Stimulated activated effector memory CD8-positive, alpha-beta T cell treated with anti-CD3 and anti-CD28 coated beads, Interleukin-12 subunit alpha, Interleukin-12 subunit beta, amount 100 ng/mL, for 72 hours (primary cell): Measurements from ENCODE around the gene C4orf46.
"Not testable (repeated sequence)": the region's sequence is repeated elsewhere in the genome, so short reads cannot be mapped to it uniquely, and the experiment has no call there.

ENCODE experiments used
- ATAC-seq: fragments of 150-1000 bp; cut with Tn5 transposase; 2 replicates; pipeline ENCODE4 v1.10.0; 2021
- DNase-seq, 2 donors: peaks; one replicate each; pipeline ENCODE4 v3.0.0; 2021 to 2022; ENCODE audit warnings: low spot score in 2 of 2
- H3K27ac Mint-ChIP-seq: one replicate; pipeline ENCODE4 v1.8.0; 2022; ENCODE audit warnings: mild to moderate bottlenecking, mixed read lengths
- H3K36me3 Mint-ChIP-seq: one replicate; pipeline ENCODE4 v1.8.0; 2022; ENCODE audit warnings: mild to moderate bottlenecking, mixed read lengths
- H3K4me1 Mint-ChIP-seq: one replicate; pipeline ENCODE4 v1.8.0; 2022; ENCODE audit warnings: mixed read lengths
- H3K4me3 Mint-ChIP-seq: one replicate; pipeline ENCODE4 v1.8.0; 2022; ENCODE audit warnings: mild to moderate bottlenecking, mixed read lengths
- H3K9me3 Mint-ChIP-seq: one replicate; pipeline ENCODE4 v1.8.0; 2022; ENCODE audit warnings: mixed read lengths

C4orf46 gene

DNA sequence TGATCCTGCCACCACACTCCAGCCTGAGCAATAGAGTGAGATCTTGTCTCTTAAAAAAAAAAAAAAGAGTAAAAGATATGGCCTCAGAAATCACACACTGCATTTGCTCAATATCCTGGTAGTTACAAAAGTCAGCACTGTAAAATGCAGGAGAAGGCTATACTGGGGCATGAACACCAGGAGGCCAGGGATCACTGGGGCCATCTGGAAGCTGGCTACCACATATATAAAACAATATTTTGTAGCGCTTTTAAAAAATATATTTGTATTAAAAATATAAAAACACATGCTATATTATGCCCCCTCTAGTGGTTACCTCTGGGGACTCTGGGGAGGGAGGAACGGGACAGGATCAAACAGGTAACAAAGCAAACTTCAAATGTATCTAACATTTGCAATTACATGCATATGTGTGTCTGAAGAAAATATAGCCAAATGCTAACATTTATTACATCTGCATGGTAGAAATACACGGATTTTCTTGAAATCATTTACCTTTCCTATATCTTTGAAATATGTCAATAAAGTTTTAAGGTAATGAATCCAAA lies 4.0 kb downstream of the C4orf46 start:
- Mint-ChIP-seq H3K9me3 (no peaks in the 10 kb centered on the region), H3K4me3 (no peak overlapping the region), H3K27ac (no peak overlapping the region), H3K4me1 (peaks cover 14% of the 10 kb centered on the region), H3K36me3 (peaks cover 46% of the 10 kb centered on the region)
- ATAC-seq (no peak), DNase-seq (no peak)

DNA sequence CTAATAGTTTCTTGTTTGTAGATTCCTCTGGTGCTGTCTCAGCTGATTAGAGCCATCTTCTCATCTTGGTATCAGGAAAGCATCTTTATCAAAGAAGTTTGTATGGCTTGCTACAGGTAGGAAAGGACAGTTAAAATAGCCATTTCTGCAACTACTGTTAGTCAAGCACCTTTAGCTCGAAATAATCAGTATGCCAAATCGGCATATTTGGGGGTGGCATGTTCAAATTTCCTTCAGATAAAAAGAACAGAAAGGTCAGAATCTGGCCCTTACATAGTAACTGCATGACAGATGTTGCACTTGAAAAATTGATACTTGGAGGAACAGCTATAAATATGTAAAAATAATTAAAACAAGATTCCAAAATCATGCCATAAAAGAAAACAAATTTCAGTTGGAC lies 4.8 kb downstream of the C4orf46 start:
- H3K27ac Mint-ChIP-seq = no peak overlapping the region
- H3K36me3 Mint-ChIP-seq = peaks cover 41% of the 10 kb centered on the region
- DNase-seq (no peak), ATAC-seq (no peak)
- peaks cover 14% of the 10 kb centered on the region for H3K4me1 Mint-ChIP-seq
- no peaks in the 10 kb centered on the region for H3K9me3 Mint-ChIP-seq
- H3K4me3 Mint-ChIP-seq = no peak overlapping the region

DNA sequence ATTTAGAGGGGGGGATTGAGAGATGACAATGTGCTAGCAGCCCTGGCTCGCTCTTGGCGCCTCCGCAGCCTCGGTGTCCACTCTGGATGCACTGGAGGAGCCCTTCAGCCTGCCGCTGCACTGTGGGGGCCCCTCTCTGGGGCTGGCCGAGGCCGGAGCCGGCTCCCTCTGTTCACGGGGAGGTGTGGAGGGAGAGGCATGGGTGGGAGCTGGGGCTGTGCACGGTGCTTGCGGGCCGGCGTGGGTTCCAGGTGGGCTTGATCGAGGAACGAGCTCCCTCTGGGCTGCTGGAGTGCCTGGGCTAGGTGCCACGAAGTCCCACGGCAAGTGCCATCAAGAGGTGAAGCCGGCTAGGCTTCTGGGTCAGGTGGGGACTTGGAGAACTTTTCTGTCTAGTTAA lies 6.9 kb downstream of the C4orf46 start:
- no peak overlapping the region for H3K4me3 Mint-ChIP-seq
- H3K36me3 Mint-ChIP-seq = peaks cover 30% of the 10 kb centered on the region
- ATAC-seq (no peak), DNase-seq (no peak)
- no peak overlapping the region for H3K27ac Mint-ChIP-seq
- H3K9me3 Mint-ChIP-seq = no peaks in the 10 kb centered on the region
- H3K4me1 Mint-ChIP-seq = peaks cover 6% of the 10 kb centered on the region

DNA sequence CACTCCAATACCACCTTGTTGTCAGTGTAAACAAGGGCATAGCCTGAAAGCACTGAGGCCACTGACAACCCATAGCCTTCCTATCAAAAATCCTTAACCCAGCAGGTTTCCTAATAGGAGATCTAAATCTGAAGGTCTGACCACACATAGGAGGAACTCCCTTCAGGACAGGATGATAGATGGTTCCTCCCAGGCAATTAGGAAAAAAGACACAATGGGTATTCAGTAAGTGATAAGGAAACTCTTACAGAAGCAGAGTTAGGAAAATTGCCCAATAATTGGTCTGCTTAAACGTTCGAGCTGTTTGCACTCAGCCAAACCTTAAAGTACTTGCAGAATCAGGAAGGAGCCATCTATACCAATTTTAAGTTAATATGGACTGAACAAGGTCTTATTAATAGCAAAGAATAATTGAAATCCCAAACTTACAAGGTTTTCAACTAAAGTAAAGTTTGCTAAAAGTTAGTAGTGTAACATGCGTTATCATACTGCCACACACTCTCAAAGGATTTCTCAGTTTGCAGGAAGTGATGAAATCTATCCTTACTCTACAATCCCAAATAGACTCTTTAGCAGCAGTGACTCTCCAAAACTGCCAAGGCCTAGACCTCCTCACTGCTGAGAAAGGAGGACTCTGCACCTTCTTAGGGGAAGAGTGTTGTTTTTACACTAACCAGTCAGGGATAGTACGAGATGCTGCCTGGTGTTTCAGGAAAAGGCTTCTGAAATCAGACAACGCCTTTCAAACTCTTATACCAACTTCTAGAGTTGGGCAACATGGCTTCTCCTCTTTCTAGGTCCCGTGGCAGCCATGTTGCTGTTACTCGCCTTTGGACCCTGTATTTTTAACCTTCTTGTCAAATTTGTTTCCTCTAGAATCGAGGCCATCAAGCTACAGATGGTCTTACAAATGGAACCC lies 7.7 kb downstream of the C4orf46 start:
- not testable (repeated sequence) for H3K4me3 Mint-ChIP-seq, H3K9me3 Mint-ChIP-seq, ATAC-seq, H3K27ac Mint-ChIP-seq, H3K4me1 Mint-ChIP-seq, DNase-seq
- peaks cover 24% of the 10 kb centered on the region for H3K36me3 Mint-ChIP-seq

DNA sequence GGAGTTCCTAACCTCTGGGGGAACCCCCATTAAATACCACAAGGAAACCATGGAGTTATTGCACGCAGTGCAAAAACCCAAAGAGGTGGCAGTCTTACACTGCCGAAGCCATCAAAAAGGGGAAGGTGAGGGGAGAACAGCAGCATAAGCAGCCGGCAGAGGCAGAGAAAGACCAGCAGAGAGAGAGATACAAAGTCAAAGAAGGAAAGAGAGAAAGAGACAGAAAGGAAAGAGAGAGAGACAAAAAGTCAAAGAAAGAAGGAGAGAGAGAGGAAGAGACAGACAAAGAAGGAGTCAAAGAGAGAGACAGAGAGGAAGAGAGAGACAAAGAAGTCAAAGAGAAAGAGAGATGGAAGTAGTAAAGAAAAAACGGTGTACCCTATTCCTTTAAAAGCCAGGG lies 8.4 kb downstream of the C4orf46 start:
- not testable (repeated sequence) for DNase-seq, H3K9me3 Mint-ChIP-seq, ATAC-seq, H3K4me3 Mint-ChIP-seq, H3K27ac Mint-ChIP-seq, H3K4me1 Mint-ChIP-seq
- H3K36me3 Mint-ChIP-seq = peaks cover 19% of the 10 kb centered on the region

DNA sequence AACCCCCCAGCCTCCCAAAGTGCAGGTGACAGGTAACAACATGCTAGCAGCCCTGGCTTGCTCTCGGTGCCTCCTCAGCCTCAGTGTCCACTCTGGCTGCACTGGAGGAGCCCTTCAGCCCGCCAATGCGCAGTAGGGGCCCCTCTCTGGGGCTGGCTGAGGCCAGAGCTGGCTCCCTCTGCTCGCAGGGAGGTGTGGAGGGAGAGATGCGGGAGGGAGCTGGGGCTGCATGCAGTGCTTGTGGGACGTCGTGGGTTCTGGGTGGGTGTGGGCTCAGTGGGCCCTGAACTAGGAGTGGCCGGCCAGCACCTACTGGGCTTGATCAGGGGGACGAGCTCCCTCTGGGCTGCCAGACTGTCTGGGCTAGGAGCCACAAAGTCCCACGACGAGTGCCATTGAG lies 14.4 kb downstream of the C4orf46 start:
- ATAC-seq = no peak
- no peaks in the 10 kb centered on the region for H3K9me3 Mint-ChIP-seq
- no peak overlapping the region for H3K4me3 Mint-ChIP-seq
- H3K27ac Mint-ChIP-seq = no peak overlapping the region
- no peaks in the 10 kb centered on the region for H3K36me3 Mint-ChIP-seq
- DNase-seq = no peak
- no peaks in the 10 kb centered on the region for H3K4me1 Mint-ChIP-seq

DNA sequence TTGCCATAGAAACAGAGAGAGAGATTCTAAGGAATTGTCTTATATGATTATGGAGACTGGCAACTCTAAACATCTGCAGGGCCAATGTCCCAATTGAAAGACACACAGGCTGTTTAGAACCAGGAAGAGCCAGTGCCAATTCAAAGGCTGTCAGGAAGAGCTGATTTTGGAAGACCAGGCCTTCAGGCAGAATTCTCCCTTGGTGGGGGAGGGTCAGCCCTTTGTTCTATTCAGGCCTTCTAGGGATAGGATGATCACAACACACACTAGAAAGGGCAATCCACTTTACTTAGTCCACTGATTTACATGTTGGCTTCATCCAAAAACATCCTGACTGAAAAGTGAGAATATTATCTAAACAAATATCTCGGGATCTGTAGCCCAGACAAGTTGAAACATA lies 15.2 kb downstream of the C4orf46 start:
- Mint-ChIP-seq H3K9me3 (no peaks in the 10 kb centered on the region), H3K4me3 (no peak overlapping the region)

DNA sequence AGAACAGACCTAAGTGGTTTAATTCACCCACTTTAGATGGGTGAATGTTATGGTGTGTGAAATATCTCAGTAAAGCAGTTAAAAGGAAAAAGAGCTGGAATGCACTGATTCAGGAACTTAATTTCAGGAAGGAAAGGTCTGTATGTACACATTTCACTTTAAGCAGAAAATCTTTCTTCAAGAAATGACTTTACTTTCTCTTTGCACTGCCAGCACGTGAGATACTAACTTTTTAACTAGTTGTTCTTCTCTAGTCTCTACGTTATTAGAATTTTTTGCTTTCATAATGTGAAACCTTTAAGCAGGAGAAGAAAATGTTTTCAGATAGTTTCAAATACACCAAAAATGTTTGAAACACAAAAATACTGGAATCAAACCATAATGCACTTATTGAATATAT lies 18.8 kb downstream of the C4orf46 start:
- ATAC-seq (no peak), DNase-seq (no peak)
- no peaks in the 10 kb centered on the region for H3K36me3 Mint-ChIP-seq
- no peaks in the 10 kb centered on the region for H3K4me1 Mint-ChIP-seq
- H3K27ac Mint-ChIP-seq = no peak overlapping the region
- no peak overlapping the region for H3K4me3 Mint-ChIP-seq
- no peaks in the 10 kb centered on the region for H3K9me3 Mint-ChIP-seq

More for the DNA sequence above, 15.2 kb downstream of the C4orf46 start:
- Mint-ChIP-seq H3K4me1 (no peaks in the 10 kb centered on the region), H3K36me3 (no peaks in the 10 kb centered on the region), H3K27ac (no peak overlapping the region)
- no peak for DNase-seq
- ATAC-seq = no peak

DNA sequence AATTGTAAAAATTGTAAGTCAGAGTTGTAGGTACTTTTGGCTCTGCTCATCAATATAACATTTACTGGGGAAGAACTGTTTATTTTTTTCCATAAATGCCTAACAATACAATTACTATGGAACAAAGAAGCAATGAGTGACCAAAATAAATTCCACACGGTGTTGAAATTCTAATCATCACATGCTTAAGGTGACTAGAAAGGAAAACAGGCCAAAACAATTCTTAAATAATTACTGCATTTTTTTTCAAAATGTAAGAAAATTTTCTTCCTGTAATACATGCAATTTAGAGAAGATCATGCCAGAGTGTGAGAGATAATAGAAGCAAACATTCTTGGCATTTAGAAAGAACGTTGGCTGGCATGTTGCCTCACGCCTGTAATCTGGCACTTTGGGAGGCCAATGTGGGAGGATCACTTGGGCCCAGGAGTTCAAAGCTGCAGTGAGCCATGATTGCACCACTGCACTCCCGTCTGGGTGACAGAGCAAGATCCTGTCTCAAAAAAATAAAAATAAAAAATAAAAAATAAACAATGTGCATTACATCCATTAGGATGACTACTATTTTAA lies 22.5 kb downstream of the C4orf46 start:
- H3K36me3 Mint-ChIP-seq = no peaks in the 10 kb centered on the region
- no peaks in the 10 kb centered on the region for H3K4me1 Mint-ChIP-seq
- no peak for ATAC-seq
- DNase-seq = no peak
- no peaks in the 10 kb centered on the region for H3K9me3 Mint-ChIP-seq
- H3K4me3 Mint-ChIP-seq = no peak overlapping the region
- no peak overlapping the region for H3K27ac Mint-ChIP-seq

DNA sequence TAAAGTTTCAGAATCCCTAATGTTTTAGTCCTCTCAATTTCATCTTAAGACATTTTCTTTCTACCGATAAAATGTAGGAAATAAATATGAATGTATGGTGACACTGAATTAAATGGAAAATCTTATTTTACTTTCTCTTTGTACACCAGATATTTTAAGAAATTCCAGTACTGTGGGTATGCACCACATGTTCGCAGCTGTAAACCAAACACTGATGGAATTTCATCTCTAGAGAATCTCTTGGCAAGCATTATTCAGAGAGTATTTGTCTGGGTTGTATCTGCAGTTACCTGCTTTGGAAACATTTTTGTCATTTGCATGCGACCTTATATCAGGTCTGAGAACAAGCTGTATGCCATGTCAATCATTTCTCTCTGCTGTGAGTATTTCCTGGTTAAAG lies 26.9 kb downstream of the C4orf46 start:
- no peak for DNase-seq
- Mint-ChIP-seq H3K9me3 (no peaks in the 10 kb centered on the region), H3K27ac (no peak overlapping the region), H3K4me3 (no peak overlapping the region), H3K36me3 (no peaks in the 10 kb centered on the region), H3K4me1 (no peaks in the 10 kb centered on the region)
- ATAC-seq = no peak

DNA sequence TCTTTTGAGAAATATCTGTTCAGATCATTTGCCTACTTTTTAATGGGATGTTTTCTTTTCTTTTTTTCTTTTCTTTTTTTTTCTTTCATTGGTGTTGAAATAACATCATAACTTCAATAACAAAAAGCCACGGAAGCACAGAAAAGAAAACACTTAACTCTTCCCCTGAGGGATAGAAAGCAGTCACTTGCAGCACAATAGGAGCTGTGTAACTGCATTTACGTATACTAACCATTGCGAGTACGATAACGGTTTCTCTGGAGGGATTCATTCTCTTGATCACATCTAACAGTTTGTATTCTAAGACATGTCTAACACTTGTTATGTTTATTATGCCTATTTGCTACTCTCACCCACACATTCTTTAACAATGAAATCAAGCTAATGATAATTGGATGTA lies 27.3 kb downstream of the C4orf46 start:
- Mint-ChIP-seq H3K4me1 (no peaks in the 10 kb centered on the region), H3K4me3 (no peak overlapping the region), H3K9me3 (no peaks in the 10 kb centered on the region), H3K27ac (no peak overlapping the region), H3K36me3 (no peaks in the 10 kb centered on the region)
- ATAC-seq = no peak
- DNase-seq = no peak

DNA sequence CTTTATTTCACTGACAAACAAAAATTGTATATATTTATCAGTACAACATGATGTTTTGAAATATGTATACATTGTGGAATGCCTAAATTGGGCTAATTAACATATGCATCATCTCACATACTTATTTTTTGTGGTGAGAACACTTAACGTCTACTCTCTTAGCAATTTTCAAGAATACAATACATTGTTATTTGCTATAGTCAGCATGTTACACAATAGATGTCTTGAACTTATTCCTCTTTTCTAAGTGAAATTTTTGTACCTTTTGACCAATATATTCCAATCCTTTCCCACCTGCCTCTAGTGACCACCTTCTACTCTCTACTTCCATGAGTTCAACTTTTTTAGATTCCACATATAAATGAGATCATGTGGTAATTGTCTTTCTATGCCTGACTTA lies 35.1 kb downstream of the C4orf46 start:
- Mint-ChIP-seq H3K27ac (no peak overlapping the region), H3K9me3 (no peaks in the 10 kb centered on the region), H3K4me1 (no peaks in the 10 kb centered on the region), H3K4me3 (no peak overlapping the region), H3K36me3 (no peaks in the 10 kb centered on the region)
- no peak for ATAC-seq
- DNase-seq = no peak

DNA sequence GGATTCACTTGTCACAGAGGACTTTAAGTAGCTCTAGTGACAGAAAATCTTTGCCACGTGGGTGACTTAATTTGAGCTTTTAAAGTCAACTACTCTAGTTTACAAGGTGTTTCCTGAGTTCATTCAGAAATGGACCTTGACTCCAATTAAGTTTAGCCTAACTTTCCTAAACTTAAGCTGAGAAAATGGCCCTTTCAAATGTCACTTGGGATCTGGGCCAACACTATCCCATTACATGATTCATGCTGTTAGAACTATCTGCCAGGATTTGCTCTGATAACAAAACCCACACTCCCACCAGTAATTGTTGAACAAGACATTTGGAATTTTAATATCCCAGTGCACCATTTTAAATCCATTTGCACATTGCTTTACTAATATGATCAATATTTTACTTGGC lies 40.8 kb downstream of the C4orf46 start:
- H3K27ac Mint-ChIP-seq = no peak overlapping the region
- H3K9me3 Mint-ChIP-seq = no peaks in the 10 kb centered on the region
- H3K4me1 Mint-ChIP-seq = no peaks in the 10 kb centered on the region
- H3K4me3 Mint-ChIP-seq = no peak overlapping the region
- H3K36me3 Mint-ChIP-seq = no peaks in the 10 kb centered on the region
- DNase-seq = no peak
- ATAC-seq = no peak

DNA sequence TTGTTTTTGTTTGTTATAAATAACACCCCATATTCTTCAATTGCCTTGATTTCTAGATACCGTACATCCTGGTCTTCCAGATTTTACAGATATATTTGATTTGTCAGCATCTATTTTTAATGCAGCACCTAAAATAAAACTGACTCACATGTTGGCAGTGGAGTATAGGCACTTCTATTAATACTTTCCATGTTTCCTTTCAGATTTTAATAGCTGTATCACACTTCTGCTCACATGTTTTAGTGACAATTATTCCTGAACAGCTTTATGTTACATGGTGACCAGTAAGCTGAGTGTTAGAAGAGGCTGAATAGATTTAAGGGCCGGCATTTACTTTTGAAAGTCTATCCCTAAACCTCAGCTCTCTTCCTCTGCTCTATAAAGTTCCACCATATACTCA lies 46.1 kb downstream of the C4orf46 start:
- Mint-ChIP-seq H3K27ac (no peak overlapping the region), H3K36me3 (no peaks in the 10 kb centered on the region), H3K9me3 (no peaks in the 10 kb centered on the region), H3K4me1 (no peaks in the 10 kb centered on the region), H3K4me3 (no peak overlapping the region)
- DNase-seq (no peak), ATAC-seq (no peak)

DNA sequence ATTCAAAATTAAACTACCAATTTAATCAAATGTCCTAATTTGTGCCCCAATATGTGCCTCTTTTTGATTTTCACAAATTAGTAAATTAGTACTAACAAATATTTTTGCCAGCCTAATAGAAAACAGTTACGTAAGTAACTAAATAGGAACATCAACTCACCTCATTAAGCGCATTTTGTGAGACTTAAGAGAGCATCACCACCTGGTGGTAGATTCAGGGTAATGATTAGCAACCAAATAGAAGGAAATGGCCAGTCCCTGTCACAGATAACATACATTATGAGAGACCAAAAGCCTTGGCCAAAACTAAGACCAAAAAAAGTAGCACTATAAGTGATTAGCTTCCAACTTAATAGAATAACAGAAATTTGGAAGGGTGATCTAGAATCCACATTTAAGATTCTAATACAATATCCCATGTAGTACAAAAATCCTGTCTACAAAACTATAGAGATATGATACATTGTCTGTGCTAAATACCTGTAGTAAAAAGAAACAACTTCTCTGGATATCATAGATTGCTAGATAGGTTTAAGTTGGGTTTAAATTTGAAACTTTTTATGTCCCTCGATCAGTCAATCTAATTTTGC lies 46.7 kb downstream of the C4orf46 start:
- no peak for ATAC-seq
- no peaks in the 10 kb centered on the region for H3K4me1 Mint-ChIP-seq
- no peak for DNase-seq

DNA sequence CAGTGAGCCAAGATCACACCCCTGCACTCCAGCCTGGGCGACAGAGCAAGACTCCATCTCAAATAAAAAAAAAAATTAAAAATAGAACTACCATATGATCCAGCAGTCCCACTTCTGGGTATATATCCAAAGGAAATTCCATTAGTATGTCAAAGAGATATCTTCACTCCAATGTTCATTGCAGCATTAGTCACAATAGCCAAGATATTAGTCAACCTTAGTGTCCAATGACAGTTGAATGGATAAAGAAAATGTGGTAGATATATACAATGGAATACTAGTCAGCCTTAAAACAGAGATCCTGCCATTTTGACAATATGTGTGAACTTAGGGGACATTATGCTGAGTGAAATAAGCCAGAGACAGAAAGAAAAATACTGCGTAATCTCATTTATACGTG lies 49.4 kb downstream of the C4orf46 start:
- no peaks in the 10 kb centered on the region for H3K36me3 Mint-ChIP-seq
- DNase-seq (no peak), ATAC-seq (no peak)
- H3K27ac Mint-ChIP-seq = no peak overlapping the region
- H3K4me1 Mint-ChIP-seq = no peaks in the 10 kb centered on the region
- no peak overlapping the region for H3K4me3 Mint-ChIP-seq
- H3K9me3 Mint-ChIP-seq = no peaks in the 10 kb centered on the region

More for the DNA sequence above, 46.7 kb downstream of the C4orf46 start:
- no peaks in the 10 kb centered on the region for H3K36me3 Mint-ChIP-seq
- H3K9me3 Mint-ChIP-seq = no peaks in the 10 kb centered on the region
- H3K4me3 Mint-ChIP-seq = no peak overlapping the region
- H3K27ac Mint-ChIP-seq = no peak overlapping the region
